H1 (cell line): ENCODE measurements around the gene PFKFB3. TPM values are rescaled to one million over a fixed set of nuclear protein-coding genes. Genes with fewer than 3 reads are reported as not detected.

Experiments used
- CREB1 ChIP-seq: IDR thresholded peaks from 2 replicates; pipeline ENCODE4 v1.6.1; 2012; ENCODE audit warnings: inconsistent platforms
- KDM4A ChIP-seq: IDR thresholded peaks from one replicate; pipeline ENCODE4 v1.7.1; 2012; ENCODE audit warnings: low read depth, mild to moderate bottlenecking, moderate library complexity, low read length, inconsistent platforms; ENCODE audit not compliant: severe bottlenecking
- RNF2 ChIP-seq: fragments of 200-900, 300-1000 bp; sonication (generic); IDR thresholded peaks from 2 replicates; pipeline ENCODE4 v1.7.1; 2016; ENCODE audit warnings: borderline replicate concordance, low read depth, mild to moderate bottlenecking, antibody characterized with exemption, low read length; ENCODE audit not compliant: poor library complexity, severe bottlenecking; ENCODE audit errors: missing control alignments
- SIRT6 ChIP-seq: IDR thresholded peaks from one replicate; pipeline ENCODE4 v1.7.1; 2012; ENCODE audit warnings: low read length, inconsistent platforms
- TAF7 ChIP-seq: optimal IDR thresholded peaks from 2 replicates; pipeline ENCODE3; 2011; ENCODE audit warnings: low read depth, mild to moderate bottlenecking, inconsistent platforms, low read length, moderate library complexity, borderline replicate concordance
- polyA plus RNA-seq, 7 experiments: library from polyadenylated mRNA; depleted of rRNA in 3 of 7; stranded (reverse) in 5 of 7; unstranded in 2 of 7; fragments of >200 nt in 5 of 7; fragments of 200-250 nt in 2 of 7; gene quantifications; 1 replicate in 5 of 7; 2 replicates in 1 of 7; 4 replicates in 1 of 7; pipeline versions ENCODE4 v1.2.1 to v1.2.3, GENCODE V29; 2011 to 2013; ENCODE audit warnings: missing spikeins in 2 of 7, mixed read lengths in 2 of 7
- total RNA-seq: library from RNA; stranded (reverse); fragmentation: NEBNext Ultra II Directional; extraction: Animal tissue kit (Norgen Biotek cat#: 25700); gene quantifications from 2 replicates; pipeline ENCODE4 v1.2.1, GENCODE V29; 2021
- TF ChIP-seq, protein P1 (sequence below): IDR thresholded peaks from 2 replicates; pipeline ENCODE4 v1.6.1; 2012; ENCODE audit warnings: low read length, inconsistent platforms

Gene PFKFB3
- total and polyA plus RNA-seq, 2 of the 8 experiments (the other 6 are each of a cell fraction or from before 2014, with no cell fraction given): 15.6 to 32.0 TPM

DNA sequence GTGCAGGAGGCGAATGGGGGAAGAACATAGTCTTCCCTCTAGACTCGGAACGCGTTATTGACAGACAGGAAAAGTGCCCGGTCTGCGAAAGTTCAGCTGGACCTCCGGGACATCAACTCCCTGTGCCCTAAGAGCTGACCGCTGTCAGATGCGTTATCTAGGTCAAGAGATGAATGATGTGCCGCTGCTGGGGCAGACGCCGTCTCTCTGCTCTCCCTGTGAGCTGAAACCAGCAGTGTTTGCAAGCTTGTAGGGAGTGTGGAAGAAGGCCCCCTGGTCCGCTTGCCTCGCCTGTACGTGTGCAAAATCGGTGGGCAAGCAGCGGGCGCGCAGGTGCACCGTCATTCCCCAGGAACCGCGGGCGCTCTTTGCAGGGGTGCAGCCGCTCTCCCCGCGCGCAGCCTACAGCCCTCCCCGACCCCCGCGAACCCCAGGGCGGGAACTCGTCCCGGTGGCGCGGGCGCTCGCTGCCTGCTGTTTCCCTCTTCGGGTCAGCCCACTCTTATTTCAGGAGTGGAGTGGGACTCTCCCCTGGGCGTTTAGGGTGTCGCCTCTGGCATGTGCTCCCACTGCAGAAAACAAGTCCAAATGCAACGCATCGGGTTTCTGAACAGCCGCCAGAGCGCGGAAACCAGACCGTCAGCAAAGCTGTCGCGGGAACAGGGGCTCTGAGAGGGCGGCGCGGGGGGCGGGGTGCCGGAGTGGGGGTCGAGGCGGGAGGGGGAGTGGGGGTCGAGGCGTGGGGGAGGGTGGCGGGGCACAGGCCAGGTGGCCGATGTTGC is 1.8 kb upstream of the PFKFB3 start (continued):
- no peak for TF ChIP-seq TAF7
- TF ChIP-seq, protein P1, sequence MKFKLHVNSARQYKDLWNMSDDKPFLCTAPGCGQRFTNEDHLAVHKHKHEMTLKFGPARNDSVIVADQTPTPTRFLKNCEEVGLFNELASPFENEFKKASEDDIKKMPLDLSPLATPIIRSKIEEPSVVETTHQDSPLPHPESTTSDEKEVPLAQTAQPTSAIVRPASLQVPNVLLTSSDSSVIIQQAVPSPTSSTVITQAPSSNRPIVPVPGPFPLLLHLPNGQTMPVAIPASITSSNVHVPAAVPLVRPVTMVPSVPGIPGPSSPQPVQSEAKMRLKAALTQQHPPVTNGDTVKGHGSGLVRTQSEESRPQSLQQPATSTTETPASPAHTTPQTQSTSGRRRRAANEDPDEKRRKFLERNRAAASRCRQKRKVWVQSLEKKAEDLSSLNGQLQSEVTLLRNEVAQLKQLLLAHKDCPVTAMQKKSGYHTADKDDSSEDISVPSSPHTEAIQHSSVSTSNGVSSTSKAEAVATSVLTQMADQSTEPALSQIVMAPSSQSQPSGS: no peak
- TF ChIP-seq RNF2: peak; percentile 7
- no peak for TF ChIP-seq SIRT6
- TF ChIP-seq KDM4A: peak; percentile 43
- peak; percentile 61 for TF ChIP-seq CREB1
